ENCODE measurements around the gene MAPRE3. TPM values are rescaled to one million over a fixed set of nuclear protein-coding genes. Genes with fewer than 3 reads are reported as not detected.

MAPRE3 gene
- total RNA-seq, 4 donors from 2014 or later = 16.6 to 26.4 (median 19.7) TPM

DNA sequence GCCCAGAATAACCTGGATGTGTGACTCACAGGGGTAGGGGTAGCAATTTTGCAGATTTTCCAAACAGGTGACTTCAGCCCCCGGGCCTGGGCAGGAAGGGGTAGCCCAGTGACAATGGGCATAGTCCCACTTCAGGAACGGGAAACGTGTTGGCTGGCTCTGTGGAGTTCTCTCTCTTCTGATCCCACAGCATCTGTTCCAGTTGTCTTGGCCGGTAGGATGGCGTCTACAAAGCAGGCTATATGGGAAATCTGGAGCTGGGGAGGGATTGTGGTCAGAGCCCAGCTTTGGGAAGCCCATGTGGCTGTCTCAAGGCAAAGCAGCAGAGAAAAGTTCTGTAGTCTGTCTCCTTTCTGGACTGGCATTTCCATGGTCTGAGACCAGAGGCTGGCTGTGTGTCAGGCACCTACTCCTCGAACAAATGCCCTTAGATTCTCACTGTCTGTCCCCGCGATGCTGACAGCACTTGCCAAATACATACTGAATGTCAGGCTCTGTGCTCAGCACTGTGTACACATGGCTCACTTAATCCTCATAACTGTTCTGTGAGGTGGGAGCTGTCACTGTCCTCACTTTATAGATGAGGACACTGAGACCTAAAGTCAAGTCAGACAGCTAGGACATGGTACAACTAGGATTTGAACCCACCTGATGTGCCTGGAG lies 44.5 kb downstream of the MAPRE3 start:
- WGBS, 2 donors = 68 to 72% methylated on average over 7 to 8 of the region's 8 CpGs
- no peaks in the 10 kb centered on the region for H3K9me3 ChIP-seq
- no peak overlapping the region for H3K27ac ChIP-seq
- no peak for DNase-seq (ENCODE audit: low spot score in 2 of 2)
- H3K4me1 ChIP-seq = peaks cover 0 to 59% (median 17%) of the 10 kb centered on the region in 4 donors
- H3K36me3 ChIP-seq = no peaks in the 10 kb centered on the region
- H3K4me3 ChIP-seq = no peak overlapping the region
- TF ChIP-seq EP300 (IDR thresholded peaks at IDR 0.05) (no peak), POLR2A (IDR thresholded peaks at IDR 0.05) (no peak)
- TF ChIP-seq, protein P1, sequence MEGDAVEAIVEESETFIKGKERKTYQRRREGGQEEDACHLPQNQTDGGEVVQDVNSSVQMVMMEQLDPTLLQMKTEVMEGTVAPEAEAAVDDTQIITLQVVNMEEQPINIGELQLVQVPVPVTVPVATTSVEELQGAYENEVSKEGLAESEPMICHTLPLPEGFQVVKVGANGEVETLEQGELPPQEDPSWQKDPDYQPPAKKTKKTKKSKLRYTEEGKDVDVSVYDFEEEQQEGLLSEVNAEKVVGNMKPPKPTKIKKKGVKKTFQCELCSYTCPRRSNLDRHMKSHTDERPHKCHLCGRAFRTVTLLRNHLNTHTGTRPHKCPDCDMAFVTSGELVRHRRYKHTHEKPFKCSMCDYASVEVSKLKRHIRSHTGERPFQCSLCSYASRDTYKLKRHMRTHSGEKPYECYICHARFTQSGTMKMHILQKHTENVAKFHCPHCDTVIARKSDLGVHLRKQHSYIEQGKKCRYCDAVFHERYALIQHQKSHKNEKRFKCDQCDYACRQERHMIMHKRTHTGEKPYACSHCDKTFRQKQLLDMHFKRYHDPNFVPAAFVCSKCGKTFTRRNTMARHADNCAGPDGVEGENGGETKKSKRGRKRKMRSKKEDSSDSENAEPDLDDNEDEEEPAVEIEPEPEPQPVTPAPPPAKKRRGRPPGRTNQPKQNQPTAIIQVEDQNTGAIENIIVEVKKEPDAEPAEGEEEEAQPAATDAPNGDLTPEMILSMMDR (IDR thresholded peaks at IDR 0.05) = no peak
- H3K27me3 ChIP-seq = no peaks in the 10 kb centered on the region

- WGBS, 2 donors = 54 to 57% methylated on average over 3 of the region's 3 CpGs
- Histone ChIP-seq H3K9me3 (no peaks in the 10 kb centered on the region), H3K36me3 (no peaks in the 10 kb centered on the region), H3K4me1 (peaks cover 0 to 70% (median 32%) of the 10 kb centered on the region in 4 donors), H3K4me3 (no peak overlapping the region), H3K27ac (no peak overlapping the region), H3K27me3 (no peaks in the 10 kb centered on the region)
- TF ChIP-seq, protein P1 (IDR thresholded peaks at IDR 0.05) = peak; percentile 47 to 78 (median 64)
- no peak for TF ChIP-seq EP300 (IDR thresholded peaks at IDR 0.05)
- peak in 1 of 2 donors; percentile 61 for DNase-seq (ENCODE audit: low spot score in 2 of 2)
Observed at GRCh38 chr2:27016801-27017325, 46.4 kb downstream of the MAPRE3 start.

DNA sequence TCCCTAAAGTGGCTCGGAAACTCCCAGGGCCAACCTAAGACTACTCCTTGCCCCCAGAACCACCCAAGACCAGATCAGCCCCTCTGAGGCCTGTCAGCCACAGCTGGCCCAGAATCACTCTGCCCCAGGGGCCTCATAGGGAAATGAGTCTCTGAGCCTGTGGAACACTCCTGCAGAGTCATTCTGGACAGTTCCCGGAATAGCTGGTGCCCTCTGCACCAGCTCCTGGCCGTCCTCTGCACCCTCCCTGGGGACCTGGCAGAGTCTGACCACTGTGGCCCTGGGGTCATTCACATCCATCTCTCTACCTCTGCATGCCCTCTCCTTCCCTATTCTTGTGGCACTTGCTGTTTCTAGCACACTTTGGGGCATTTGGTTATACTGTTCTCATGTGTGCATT lies 47.7 kb downstream of the MAPRE3 start:
- H3K4me1 ChIP-seq = peaks cover 0 to 74% (median 35%) of the 10 kb centered on the region in 4 donors
- TF ChIP-seq, protein P1 (IDR thresholded peaks at IDR 0.05) = no peak
- TF ChIP-seq EP300 (IDR thresholded peaks at IDR 0.05) = no peak
- no peak for TF ChIP-seq POLR2A (IDR thresholded peaks at IDR 0.05)
- H3K27ac ChIP-seq = no peak overlapping the region
- no peaks in the 10 kb centered on the region for H3K27me3 ChIP-seq
- no peaks in the 10 kb centered on the region for H3K9me3 ChIP-seq
- H3K4me3 ChIP-seq = no peak overlapping the region
- no peak for DNase-seq (ENCODE audit: low spot score in 2 of 2)
- WGBS, 2 donors = 81 to 88% methylated on average over 3 of the region's 3 CpGs
- peaks cover 0 to 10% (median 0%) of the 10 kb centered on the region in 3 donors for H3K36me3 ChIP-seq

GRCh38 chr2:27019459-27019858 lies 49.0 kb downstream of the MAPRE3 start:
- Histone ChIP-seq H3K36me3 (peaks cover 0 to 24% (median 0%) of the 10 kb centered on the region in 3 donors), H3K27me3 (no peaks in the 10 kb centered on the region), H3K4me1 (peaks cover 0 to 73% (median 35%) of the 10 kb centered on the region in 4 donors), H3K27ac (peak overlapping the region in 3 of 4 donors; percentile 64 to 75 (median 74)), H3K4me3 (no peak overlapping the region), H3K9me3 (no peaks in the 10 kb centered on the region)
- TF ChIP-seq, protein P1 (IDR thresholded peaks at IDR 0.05) = no peak
- TF ChIP-seq POLR2A (IDR thresholded peaks at IDR 0.05) (no peak), EP300 (IDR thresholded peaks at IDR 0.05) (no peak)
- 70% methylated on average over 9 of the region's 9 CpGs for WGBS, 2 donors
- no peak for DNase-seq (ENCODE audit: low spot score in 2 of 2)
